ENCODE data around the gene THRB. TPM values are rescaled to one million over a fixed set of nuclear protein-coding genes. Genes with fewer than 3 reads are reported as not detected.

THRB gene
- total and polyA plus RNA-seq, 9 of the 15 experiments (the other 6 are each of a cell fraction or from before 2014, with no cell fraction given), result 1.7 to 14.9 (median 6.9) TPM

DNA sequence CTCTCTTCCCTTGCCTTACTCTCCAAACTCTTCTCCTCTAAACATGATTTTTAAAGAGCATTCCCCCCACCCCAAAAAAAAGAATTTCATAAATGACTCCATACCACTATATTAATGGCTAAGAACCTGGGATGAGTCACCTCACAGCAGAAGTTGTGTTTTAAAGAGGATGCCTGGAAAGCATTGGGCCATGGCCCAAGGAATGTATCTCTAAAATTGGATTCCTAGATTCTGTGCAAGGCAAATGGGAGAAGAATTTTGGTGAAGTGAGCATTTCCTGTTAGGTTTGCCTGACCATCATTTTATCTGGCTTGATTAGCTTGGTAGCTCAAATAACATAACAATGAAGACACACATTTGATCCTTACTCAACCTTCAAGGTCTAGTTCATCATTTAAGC is 298.1 kb downstream of the THRB start (continued):
- TF ChIP-seq, protein P1, sequence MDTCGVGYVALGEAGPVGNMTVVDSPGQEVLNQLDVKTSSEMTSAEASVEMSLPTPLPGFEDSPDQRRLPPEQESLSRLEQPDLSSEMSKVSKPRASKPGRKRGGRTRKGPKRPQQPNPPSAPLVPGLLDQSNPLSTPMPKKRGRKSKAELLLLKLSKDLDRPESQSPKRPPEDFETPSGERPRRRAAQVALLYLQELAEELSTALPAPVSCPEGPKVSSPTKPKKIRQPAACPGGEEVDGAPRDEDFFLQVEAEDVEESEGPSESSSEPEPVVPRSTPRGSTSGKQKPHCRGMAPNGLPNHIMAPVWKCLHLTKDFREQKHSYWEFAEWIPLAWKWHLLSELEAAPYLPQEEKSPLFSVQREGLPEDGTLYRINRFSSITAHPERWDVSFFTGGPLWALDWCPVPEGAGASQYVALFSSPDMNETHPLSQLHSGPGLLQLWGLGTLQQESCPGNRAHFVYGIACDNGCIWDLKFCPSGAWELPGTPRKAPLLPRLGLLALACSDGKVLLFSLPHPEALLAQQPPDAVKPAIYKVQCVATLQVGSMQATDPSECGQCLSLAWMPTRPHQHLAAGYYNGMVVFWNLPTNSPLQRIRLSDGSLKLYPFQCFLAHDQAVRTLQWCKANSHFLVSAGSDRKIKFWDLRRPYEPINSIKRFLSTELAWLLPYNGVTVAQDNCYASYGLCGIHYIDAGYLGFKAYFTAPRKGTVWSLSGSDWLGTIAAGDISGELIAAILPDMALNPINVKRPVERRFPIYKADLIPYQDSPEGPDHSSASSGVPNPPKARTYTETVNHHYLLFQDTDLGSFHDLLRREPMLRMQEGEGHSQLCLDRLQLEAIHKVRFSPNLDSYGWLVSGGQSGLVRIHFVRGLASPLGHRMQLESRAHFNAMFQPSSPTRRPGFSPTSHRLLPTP (IDR thresholded peaks at IDR 0.05; ENCODE audit: borderline replicate concordance, extremely low read depth, insufficient read length), result no peak

DNA sequence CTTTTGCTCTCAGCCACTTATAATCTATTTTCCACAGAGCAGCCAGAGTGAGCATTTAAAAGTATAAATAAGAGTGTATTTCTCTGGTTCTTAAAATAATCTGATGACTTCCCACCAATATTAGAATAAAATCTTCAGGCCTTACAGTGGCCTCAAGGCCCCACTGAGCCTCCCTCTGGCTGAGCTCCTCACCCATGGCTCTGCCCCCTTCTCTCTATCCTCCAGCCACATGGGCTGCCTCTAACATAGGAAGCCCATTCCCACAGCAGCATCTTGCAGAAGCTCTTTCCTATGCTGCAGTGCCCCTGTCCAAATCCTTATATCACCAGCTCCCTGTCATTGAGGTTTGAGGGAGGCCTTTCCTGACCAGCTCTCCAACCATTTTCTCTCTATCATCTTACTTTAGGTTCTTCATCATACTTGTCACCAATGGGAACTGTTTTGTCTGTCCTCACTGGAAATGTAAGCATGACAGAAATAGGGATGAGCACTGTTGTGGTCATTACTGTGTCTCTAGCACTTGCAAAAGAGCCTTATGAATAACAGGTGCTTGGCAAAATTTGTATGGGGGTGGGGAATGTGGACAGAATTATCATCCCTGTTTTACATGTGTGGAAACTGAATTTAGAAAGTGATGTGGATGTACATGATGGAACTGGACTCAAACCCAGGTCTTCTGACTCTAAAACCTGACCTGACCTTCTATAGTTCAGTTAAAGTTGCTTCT is 299.0 kb downstream of the THRB start:
- no peak for ATAC-seq
- Histone ChIP-seq H2AFZ (ENCODE audit: low read depth, low read length) (no peak overlapping the region), H3K4me1 (replicated peaks in 1 of 2; ENCODE audit: control insufficient read depth in 2 of 2, insufficient read depth in 2 of 2, low read length in 2 of 2) (no peaks in the 10 kb centered on the region), H3K9ac (ENCODE audit: insufficient read depth in 1 of 2, low read depth in 2 of 2, low read length in 2 of 2) (no peak overlapping the region), H4K20me1 (replicated peaks; ENCODE audit: control insufficient read depth, insufficient read depth, low read length) (no peaks in the 10 kb centered on the region), H3K9me3 (replicated peaks; ENCODE audit: control insufficient read depth, insufficient read depth, low read depth, low read length) (no peaks in the 10 kb centered on the region), H3K27me3 (ENCODE audit: control insufficient read depth in 2 of 2, insufficient read depth in 2 of 2, low read length in 2 of 2) (no peaks in the 10 kb centered on the region), H3K36me3 (ENCODE audit: control insufficient read depth, insufficient read depth, low read length) (no peaks in the 10 kb centered on the region), H3K79me2 (ENCODE audit: control insufficient read depth, insufficient read depth, low read length) (no peaks in the 10 kb centered on the region), H3K4me2 (ENCODE audit: insufficient read depth, low read length) (no peak overlapping the region), H3K27ac (ENCODE audit: extremely low read depth, low read depth, low read length) (no peak overlapping the region), H3K9me1 (ENCODE audit: control insufficient read depth, insufficient read depth, low read length) (no peaks in the 10 kb centered on the region), H3K4me3 (no peak overlapping the region)
- ChIA-PET CTCF (ENCODE audit: low intra/inter-chr PET ratio) (no interaction called here), POLR2A (interaction anchor here (0.6 to 1.4 kb wide), 2 partner anchors 8 to 9 kb away, joined by 4 read pairs; no protein-coding TSS in a partner anchor)
- BruUV-seq (replicated peaks), result no TSS peak
- intact Hi-C loops (cut with micrococcal nuclease) (no loop called here), in situ Hi-C loops (cut with MboI) (no loop called here)
- DNase-seq (ENCODE audit: extremely low read depth in 1 of 4, low spot score in 3 of 4), result no peak
- no peak for FAIRE-seq
- TF ChIP-seq NFRKB (IDR thresholded peaks at IDR 0.05; ENCODE audit: low read depth), result no peak
- TF ChIP-seq RBM22 (IDR thresholded peaks at IDR 0.05; ENCODE audit: low read depth, low read length, poor library complexity, severe bottlenecking), result no peak
- TF ChIP-seq, protein P2, sequence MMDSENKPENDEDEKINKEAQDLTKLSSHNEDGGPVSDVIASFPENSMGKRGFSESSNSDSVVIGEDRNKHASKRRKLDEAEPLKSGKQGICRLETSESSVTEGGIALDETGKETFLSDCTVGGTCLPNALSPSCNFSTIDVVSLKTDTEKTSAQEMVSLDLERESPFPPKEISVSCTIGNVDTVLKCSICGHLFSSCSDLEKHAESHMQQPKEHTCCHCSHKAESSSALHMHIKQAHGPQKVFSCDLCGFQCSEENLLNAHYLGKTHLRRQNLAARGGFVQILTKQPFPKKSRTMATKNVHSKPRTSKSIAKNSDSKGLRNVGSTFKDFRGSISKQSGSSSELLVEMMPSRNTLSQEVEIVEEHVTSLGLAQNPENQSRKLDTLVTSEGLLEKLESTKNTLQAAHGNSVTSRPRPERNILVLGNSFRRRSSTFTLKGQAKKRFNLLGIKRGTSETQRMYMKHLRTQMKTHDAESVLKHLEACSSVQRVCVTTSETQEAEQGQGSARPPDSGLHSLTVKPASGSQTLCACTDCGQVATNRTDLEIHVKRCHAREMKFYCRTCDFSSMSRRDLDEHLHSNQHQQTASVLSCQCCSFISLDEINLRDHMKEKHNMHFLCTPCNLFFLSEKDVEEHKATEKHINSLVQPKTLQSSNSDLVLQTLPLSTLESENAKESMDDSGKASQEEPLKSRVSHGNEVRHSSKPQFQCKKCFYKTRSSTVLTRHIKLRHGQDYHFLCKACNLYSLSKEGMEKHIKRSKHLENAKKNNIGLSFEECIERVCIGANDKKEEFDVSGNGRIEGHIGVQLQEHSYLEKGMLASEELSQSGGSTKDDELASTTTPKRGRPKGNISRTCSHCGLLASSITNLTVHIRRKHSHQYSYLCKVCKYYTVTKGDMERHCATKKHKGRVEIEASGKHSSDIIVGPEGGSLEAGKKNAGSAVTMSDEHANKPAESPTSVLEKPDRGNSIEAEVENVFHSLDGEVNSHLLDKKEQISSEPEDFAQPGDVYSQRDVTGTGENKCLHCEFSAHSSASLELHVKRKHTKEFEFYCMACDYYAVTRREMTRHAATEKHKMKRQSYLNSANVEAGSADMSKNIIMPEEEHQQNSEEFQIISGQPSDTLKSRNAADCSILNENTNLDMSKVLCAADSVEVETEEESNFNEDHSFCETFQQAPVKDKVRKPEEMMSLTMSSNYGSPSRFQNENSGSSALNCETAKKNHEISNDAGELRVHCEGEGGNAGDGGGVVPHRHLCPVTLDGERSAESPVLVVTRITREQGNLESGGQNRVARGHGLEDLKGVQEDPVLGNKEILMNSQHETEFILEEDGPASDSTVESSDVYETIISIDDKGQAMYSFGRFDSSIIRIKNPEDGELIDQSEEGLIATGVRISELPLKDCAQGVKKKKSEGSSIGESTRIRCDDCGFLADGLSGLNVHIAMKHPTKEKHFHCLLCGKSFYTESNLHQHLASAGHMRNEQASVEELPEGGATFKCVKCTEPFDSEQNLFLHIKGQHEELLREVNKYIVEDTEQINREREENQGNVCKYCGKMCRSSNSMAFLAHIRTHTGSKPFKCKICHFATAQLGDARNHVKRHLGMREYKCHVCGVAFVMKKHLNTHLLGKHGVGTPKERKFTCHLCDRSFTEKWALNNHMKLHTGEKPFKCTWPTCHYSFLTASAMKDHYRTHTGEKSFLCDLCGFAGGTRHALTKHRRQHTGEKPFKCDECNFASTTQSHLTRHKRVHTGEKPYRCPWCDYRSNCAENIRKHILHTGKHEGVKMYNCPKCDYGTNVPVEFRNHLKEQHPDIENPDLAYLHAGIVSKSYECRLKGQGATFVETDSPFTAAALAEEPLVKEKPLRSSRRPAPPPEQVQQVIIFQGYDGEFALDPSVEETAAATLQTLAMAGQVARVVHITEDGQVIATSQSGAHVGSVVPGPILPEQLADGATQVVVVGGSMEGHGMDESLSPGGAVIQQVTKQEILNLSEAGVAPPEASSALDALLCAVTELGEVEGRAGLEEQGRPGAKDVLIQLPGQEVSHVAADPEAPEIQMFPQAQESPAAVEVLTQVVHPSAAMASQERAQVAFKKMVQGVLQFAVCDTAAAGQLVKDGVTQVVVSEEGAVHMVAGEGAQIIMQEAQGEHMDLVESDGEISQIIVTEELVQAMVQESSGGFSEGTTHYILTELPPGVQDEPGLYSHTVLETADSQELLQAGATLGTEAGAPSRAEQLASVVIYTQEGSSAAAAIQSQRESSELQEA (IDR thresholded peaks at IDR 0.05; ENCODE audit: low read depth), result no peak
- TF ChIP-seq MCM2 (IDR thresholded peaks at IDR 0.05; ENCODE audit: low read depth), result no peak
- TF ChIP-seq, protein P3, sequence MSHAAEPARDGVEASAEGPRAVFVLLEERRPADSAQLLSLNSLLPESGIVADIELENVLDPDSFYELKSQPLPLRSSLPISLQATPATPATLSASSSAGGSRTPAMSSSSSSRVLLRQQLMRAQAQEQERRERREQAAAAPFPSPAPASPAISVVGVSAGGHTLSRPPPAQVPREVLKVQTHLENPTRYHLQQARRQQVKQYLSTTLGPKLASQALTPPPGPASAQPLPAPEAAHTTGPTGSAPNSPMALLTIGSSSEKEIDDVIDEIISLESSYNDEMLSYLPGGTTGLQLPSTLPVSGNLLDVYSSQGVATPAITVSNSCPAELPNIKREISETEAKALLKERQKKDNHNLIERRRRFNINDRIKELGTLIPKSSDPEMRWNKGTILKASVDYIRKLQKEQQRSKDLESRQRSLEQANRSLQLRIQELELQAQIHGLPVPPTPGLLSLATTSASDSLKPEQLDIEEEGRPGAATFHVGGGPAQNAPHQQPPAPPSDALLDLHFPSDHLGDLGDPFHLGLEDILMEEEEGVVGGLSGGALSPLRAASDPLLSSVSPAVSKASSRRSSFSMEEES (CRISPR knock-in tag; IDR thresholded peaks at IDR 0.05), result no peak
- TF ChIP-seq MTF1 (CRISPR knock-in tag; IDR thresholded peaks at IDR 0.05; ENCODE audit: borderline replicate concordance), result no peak

Measured in K562 (cell line).